ENCODE data around the gene NACC2.

DNA sequence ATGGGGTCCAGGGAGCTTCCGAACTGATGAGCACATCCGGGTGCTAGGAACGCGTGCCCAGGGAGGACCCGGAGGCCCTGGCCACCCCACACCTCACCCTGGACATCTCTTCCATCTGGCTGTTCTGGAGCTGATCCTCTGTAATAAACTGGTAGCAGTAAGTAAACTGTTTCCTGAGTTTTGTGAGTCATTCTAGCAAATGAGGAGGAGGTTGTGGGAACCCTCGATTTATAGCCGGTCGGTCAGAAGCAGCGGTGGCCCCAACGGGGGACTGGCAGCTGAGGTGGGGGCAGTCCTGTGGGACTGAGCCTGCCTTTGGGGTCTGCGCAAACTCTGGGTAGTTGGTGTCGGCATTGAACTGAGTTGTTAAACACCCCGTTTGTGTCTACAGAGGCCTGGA, 118.6 kb downstream of the NACC2 start:
- no peak for TF ChIP-seq POLR2A (IDR thresholded peaks at IDR 0.05; ENCODE audit: low read length)
- no peak for TF ChIP-seq GATA1 (IDR thresholded peaks at IDR 0.05; ENCODE audit: low read depth, low read length)

All from erythroblast (primary cell).